Neural progenitor cell (in vitro differentiated cells): ENCODE data around the gene DDX27. TPM values are rescaled to one million over a fixed set of nuclear protein-coding genes. Genes with fewer than 3 reads are reported as not detected.
A peak's percentile ranks its signal among the peaks of the same experiment; 100 is the strongest.
"Not testable (repeated sequence)": the region's sequence is repeated elsewhere in the genome, so short reads cannot be mapped to it uniquely, and the experiment has no call there.

Experiments
- DNase-seq: peaks from one replicate; pipeline ENCODE4 v3.0.0-alpha.2; 2016; ENCODE audit warnings: low spot score
- H2AFZ ChIP-seq: fragments of 200-600 bp; sonication (generic); replicated peaks from 2 replicates; pipeline ENCODE4 v1.6.1; 2016; ENCODE audit warnings: antibody characterized with exemption
- H3F3A ChIP-seq: fragments of 200-600 bp; sonication (generic); 2 replicates; pipeline ENCODE4 v1.6.1; 2016; ENCODE audit warnings: antibody characterized with exemption, low read depth
- H3K27ac ChIP-seq: fragments of 200-600 bp; sonication (generic); 2 replicates; pipeline ENCODE4 v1.5.1; 2016; ENCODE audit warnings: mild to moderate bottlenecking
- H3K27me3 ChIP-seq: fragments of 200-600 bp; sonication (generic); 2 replicates; pipeline ENCODE4 v1.6.1; 2016; ENCODE audit warnings: mild to moderate bottlenecking, moderate library complexity
- H3K36me3 ChIP-seq: fragments of 200-600 bp; sonication (generic); 2 replicates; pipeline ENCODE4 v1.5.1; 2016
- H3K4me1 ChIP-seq: fragments of 200-600 bp; sonication (generic); 2 replicates; pipeline ENCODE4 v1.6.1; 2016; ENCODE audit warnings: mixed run types
- H3K4me2 ChIP-seq: fragments of 200-600 bp; sonication (generic); 2 replicates; pipeline ENCODE4 v1.6.1; 2016
- H3K4me3 ChIP-seq: fragments of 200-600 bp; sonication (generic); 2 replicates; pipeline ENCODE4 v1.5.1; 2016
- H3K79me2 ChIP-seq: fragments of 200-600 bp; sonication (generic); 2 replicates; pipeline ENCODE4 v1.6.1; 2016; ENCODE audit warnings: low read depth
- H3K9ac ChIP-seq: fragments of 200-600 bp; sonication (generic); 2 replicates; pipeline ENCODE4 v1.6.1; 2016
- H3K9me3 ChIP-seq: fragments of 200-600 bp; sonication (generic); 2 replicates; pipeline ENCODE4 v1.5.1; 2016; ENCODE audit warnings: low read depth
- H4K20me1 ChIP-seq: fragments of 200-600 bp; sonication (generic); 2 replicates; pipeline ENCODE4 v1.6.1; 2016; ENCODE audit warnings: low read depth
- H3K27ac Mint-ChIP-seq: 3 replicates; pipeline ENCODE4 v1.8.0; 2021; ENCODE audit warnings: mixed read lengths
- H3K27me3 Mint-ChIP-seq: 2 replicates; pipeline ENCODE4 v1.8.0; 2022; ENCODE audit warnings: low read depth, mild to moderate bottlenecking, inconsistent platforms, moderate library complexity, mixed read lengths; ENCODE audit not compliant: insufficient read depth
- H3K36me3 Mint-ChIP-seq: 3 replicates; pipeline ENCODE4 v1.8.0; 2021; ENCODE audit warnings: mixed read lengths
- H3K4me1 Mint-ChIP-seq: 3 replicates; pipeline ENCODE4 v1.8.0; 2021; ENCODE audit warnings: mixed read lengths
- H3K4me3 Mint-ChIP-seq: 3 replicates; pipeline ENCODE4 v1.8.0; 2021; ENCODE audit warnings: mild to moderate bottlenecking, moderate library complexity, mixed read lengths
- H3K9me3 Mint-ChIP-seq: 3 replicates; pipeline ENCODE4 v1.8.0; 2020; ENCODE audit warnings: mixed read lengths
- EZH2 ChIP-seq: fragments of 200-600 bp; sonication (generic); IDR thresholded peaks from 2 replicates; pipeline ENCODE4 v1.6.1; 2017; ENCODE audit warnings: antibody characterized with exemption, mild to moderate bottlenecking, moderate library complexity
- EZH2phosphoT487 ChIP-seq: fragments of 200-600 bp; sonication (generic); IDR thresholded peaks from 2 replicates; pipeline ENCODE4 v1.6.1; 2017; ENCODE audit warnings: antibody characterized with exemption
- total RNA-seq: library from RNA; depleted of rRNA; stranded (reverse); fragments of >200 nt; gene quantifications from 2 replicates; pipeline ENCODE4 v1.2.3, GENCODE V29; 2015; ENCODE audit warnings: low replicate concordance
- TF ChIP-seq, protein P1 (sequence below): fragments of 200-600 bp; sonication (generic); IDR thresholded peaks from 2 replicates; pipeline ENCODE4 v1.5.1; 2017; ENCODE audit warnings: antibody characterized with exemption, mild to moderate bottlenecking

Gene DDX27
- total RNA-seq, 1 donor from 2014 or later: 27.3 TPM

DNA sequence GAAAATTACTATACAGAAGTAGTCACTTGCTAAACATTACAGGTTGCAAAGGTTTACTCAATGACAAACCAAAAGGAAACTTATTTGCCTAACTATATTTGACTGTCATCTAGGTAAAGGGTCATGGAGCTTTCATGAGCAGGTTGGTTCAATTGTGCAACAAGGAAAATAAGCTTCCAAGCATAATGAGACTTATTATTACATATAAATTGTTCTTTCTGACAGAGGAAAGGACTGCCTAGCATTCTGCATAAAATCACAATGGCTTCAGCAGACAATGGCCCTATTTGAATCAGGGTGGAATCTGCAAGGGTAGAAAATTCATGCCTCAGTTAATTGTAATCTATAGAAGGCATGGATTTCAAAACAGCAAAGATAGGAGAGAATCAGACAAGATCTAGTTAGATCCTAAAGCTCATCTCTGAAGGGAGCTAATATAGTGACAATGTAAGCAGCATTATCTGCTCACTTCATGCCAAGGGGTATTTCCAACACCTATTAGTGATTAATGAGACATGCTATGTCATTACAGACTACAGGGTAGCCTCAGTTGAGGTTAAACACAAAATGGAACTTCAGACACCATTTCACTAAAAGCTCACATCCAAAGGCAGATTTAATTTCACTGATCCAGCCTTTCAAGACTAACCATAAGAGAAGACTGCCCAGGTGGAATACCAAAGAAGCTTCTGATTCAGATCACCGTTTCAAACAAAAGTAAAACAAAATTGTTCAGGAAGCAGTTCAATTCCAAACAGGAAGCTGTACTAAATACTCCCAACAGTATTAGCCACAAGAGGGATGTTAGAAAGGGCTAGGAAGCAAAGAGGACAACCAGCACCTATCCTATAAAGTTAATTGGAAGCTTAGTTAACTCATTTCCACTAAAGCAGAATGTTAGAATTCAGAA is 39.6 kb upstream of the DDX27 start:
- Histone ChIP-seq H3K79me2 (peaks cover 98% of the 10 kb centered on the region), H3K4me2 (no peak overlapping the region), H4K20me1 (peaks cover 55% of the 10 kb centered on the region), H2AFZ (no peak overlapping the region), H3K27me3 (no peaks in the 10 kb centered on the region), H3K9me3 (no peaks in the 10 kb centered on the region), H3K36me3 (peaks cover 4% of the 10 kb centered on the region), H3K4me3 (no peak overlapping the region), H3K4me1 (peaks cover 5% of the 10 kb centered on the region), H3K27ac (no peak overlapping the region), H3K9ac (no peak overlapping the region), H3F3A (peaks cover 15% of the 10 kb centered on the region)
- Mint-ChIP-seq H3K36me3 (peaks cover 14% of the 10 kb centered on the region), H3K4me3 (no peak overlapping the region), H3K4me1 (peaks cover 30% of the 10 kb centered on the region), H3K9me3 (peaks cover 2% of the 10 kb centered on the region), H3K27ac (no peak overlapping the region), H3K27me3 (no peaks in the 10 kb centered on the region)
- DNase-seq: no peak
- TF ChIP-seq EZH2: no peak

DNA sequence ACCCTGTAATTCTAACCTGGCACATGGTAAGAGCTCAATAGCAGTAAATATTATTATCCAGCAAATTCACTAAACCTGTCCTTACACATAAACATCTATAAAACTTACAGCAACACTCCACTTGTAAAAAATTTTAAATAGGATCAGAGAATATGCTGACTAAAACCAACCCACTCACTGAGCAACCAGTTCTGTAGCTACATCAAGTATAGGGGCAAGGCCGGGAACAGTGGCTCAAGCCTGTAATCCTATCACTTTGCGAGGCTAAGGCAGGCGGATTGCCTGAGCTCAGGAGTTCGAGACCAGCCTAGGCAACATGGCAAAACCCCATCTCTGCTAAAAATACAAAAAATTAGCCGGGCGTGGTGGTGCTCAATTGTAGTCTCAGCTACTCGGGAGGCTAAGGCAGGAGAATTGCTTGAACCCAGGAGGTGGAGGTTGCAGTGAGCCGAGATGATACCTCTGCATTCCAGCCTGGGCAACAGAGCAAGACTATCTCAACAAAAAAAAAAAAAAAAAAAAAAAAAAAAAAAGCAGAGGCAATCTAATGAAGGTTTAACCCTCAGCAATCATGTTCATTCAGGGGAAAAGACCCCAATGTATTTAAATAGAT is 37.8 kb upstream of the DDX27 start:
- no peak overlapping the region for H3K4me3 Mint-ChIP-seq
- no peak for DNase-seq
- Histone ChIP-seq H3K9ac (no peak overlapping the region), H3K9me3 (no peaks in the 10 kb centered on the region), H3F3A (peaks cover 15% of the 10 kb centered on the region), H3K27me3 (no peaks in the 10 kb centered on the region), H2AFZ (no peak overlapping the region), H3K36me3 (peaks cover 2% of the 10 kb centered on the region), H3K27ac (peak overlapping the region; percentile 41), H3K79me2 (peaks cover 100% of the 10 kb centered on the region), H4K20me1 (peaks cover 73% of the 10 kb centered on the region), H3K4me2 (no peak overlapping the region), H3K4me3 (no peak overlapping the region), H3K4me1 (peaks cover 8% of the 10 kb centered on the region)
- TF ChIP-seq EZH2: no peak
- H3K27ac Mint-ChIP-seq: no peak overlapping the region
- no peaks in the 10 kb centered on the region for H3K27me3 Mint-ChIP-seq
- H3K36me3 Mint-ChIP-seq: peaks cover 15% of the 10 kb centered on the region
- H3K4me1 Mint-ChIP-seq: peaks cover 35% of the 10 kb centered on the region
- H3K9me3 Mint-ChIP-seq: no peaks in the 10 kb centered on the region

GRCh38 chr20:49183444-49183843 is 35.8 kb upstream of the DDX27 start:
- H3K4me3 ChIP-seq: no peak overlapping the region
- peaks cover 11% of the 10 kb centered on the region for H3K4me1 ChIP-seq
- no peaks in the 10 kb centered on the region for H3K36me3 ChIP-seq
- TF ChIP-seq EZH2phosphoT487 (no peak), EZH2 (no peak)
- TF ChIP-seq, protein P1, sequence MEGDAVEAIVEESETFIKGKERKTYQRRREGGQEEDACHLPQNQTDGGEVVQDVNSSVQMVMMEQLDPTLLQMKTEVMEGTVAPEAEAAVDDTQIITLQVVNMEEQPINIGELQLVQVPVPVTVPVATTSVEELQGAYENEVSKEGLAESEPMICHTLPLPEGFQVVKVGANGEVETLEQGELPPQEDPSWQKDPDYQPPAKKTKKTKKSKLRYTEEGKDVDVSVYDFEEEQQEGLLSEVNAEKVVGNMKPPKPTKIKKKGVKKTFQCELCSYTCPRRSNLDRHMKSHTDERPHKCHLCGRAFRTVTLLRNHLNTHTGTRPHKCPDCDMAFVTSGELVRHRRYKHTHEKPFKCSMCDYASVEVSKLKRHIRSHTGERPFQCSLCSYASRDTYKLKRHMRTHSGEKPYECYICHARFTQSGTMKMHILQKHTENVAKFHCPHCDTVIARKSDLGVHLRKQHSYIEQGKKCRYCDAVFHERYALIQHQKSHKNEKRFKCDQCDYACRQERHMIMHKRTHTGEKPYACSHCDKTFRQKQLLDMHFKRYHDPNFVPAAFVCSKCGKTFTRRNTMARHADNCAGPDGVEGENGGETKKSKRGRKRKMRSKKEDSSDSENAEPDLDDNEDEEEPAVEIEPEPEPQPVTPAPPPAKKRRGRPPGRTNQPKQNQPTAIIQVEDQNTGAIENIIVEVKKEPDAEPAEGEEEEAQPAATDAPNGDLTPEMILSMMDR: no peak
- H3K9ac ChIP-seq: no peak overlapping the region
- H3K27ac Mint-ChIP-seq: no peak overlapping the region
- H4K20me1 ChIP-seq: peaks cover 87% of the 10 kb centered on the region
- peaks cover 15% of the 10 kb centered on the region for H3F3A ChIP-seq
- H3K4me2 ChIP-seq: no peak overlapping the region
- no peak overlapping the region for H2AFZ ChIP-seq
- H3K36me3 Mint-ChIP-seq: peaks cover 7% of the 10 kb centered on the region
- H3K27me3 Mint-ChIP-seq: no peaks in the 10 kb centered on the region
- H3K9me3 ChIP-seq: no peaks in the 10 kb centered on the region
- no peak for DNase-seq
- H3K27me3 ChIP-seq: no peaks in the 10 kb centered on the region
- no peak overlapping the region for H3K27ac ChIP-seq
- peaks cover 97% of the 10 kb centered on the region for H3K79me2 ChIP-seq
- H3K4me1 Mint-ChIP-seq: peaks cover 44% of the 10 kb centered on the region
- H3K9me3 Mint-ChIP-seq: no peaks in the 10 kb centered on the region
- H3K4me3 Mint-ChIP-seq: no peak overlapping the region

- not testable (repeated sequence) for H3K27me3 ChIP-seq, H3K27ac Mint-ChIP-seq, H3K4me3 Mint-ChIP-seq, H2AFZ ChIP-seq, H3K27me3 Mint-ChIP-seq, H3K9ac ChIP-seq, H3K4me2 ChIP-seq, DNase-seq, H3K36me3 Mint-ChIP-seq, H3K36me3 ChIP-seq, H3K9me3 ChIP-seq, H3K4me3 ChIP-seq, H3K27ac ChIP-seq, H3K9me3 Mint-ChIP-seq
- peaks cover 90% of the 10 kb centered on the region for H3K79me2 ChIP-seq
- peaks cover 86% of the 10 kb centered on the region for H4K20me1 ChIP-seq
- H3F3A ChIP-seq: peaks cover 15% of the 10 kb centered on the region
- peaks cover 44% of the 10 kb centered on the region for H3K4me1 Mint-ChIP-seq
- H3K4me1 ChIP-seq: peaks cover 11% of the 10 kb centered on the region
Observed at GRCh38 chr20:49184084-49184501, 35.1 kb upstream of the DDX27 start.
